Small intestine (tissue), 7 donors: ENCODE results near the gene ANKRD52. TPM values are rescaled to one million over a fixed set of nuclear protein-coding genes. Genes with fewer than 3 reads are reported as not detected.

ENCODE experiments used
- DNase-seq, 2 donors: peaks; one replicate each; pipeline versions ENCODE4 v3.0.0 to v3.0.0-alpha.2; 2013
- FAIRE-seq: peaks from 2 replicates; lab custom pipeline; 2012; peaks lifted over from hg19 to GRCh38; lab: Jason Lieb, UNC
- H3K27ac ChIP-seq, 3 donors: one replicate each; pipeline ENCODE4 v1.5.1; 2013; ENCODE audit warnings: low read length in 2 of 3, mild to moderate bottlenecking in 2 of 3, control low read depth in 1 of 3, inconsistent platforms in 1 of 3, low read depth in 1 of 3, moderate library complexity in 1 of 3
- H3K27me3 ChIP-seq, 3 donors: one replicate each; pipeline ENCODE4 v1.6.1; 2013; ENCODE audit warnings: low read length in 3 of 3, inconsistent platforms in 1 of 3; ENCODE audit not compliant: control insufficient read depth in 3 of 3, insufficient read depth in 3 of 3
- H3K36me3 ChIP-seq, 3 donors: one replicate each; pipeline ENCODE4 v1.6.1; 2013; ENCODE audit warnings: low read length in 3 of 3, inconsistent platforms in 1 of 3, low read depth in 1 of 3, mild to moderate bottlenecking in 1 of 3, moderate library complexity in 1 of 3; ENCODE audit not compliant: control insufficient read depth in 3 of 3, insufficient read depth in 2 of 3
- H3K4me1 ChIP-seq, 3 donors: one replicate each; pipeline ENCODE4 v1.6.1; 2013; ENCODE audit warnings: low read length in 2 of 3, inconsistent platforms in 1 of 3, low read depth in 1 of 3, mild to moderate bottlenecking in 1 of 3, moderate library complexity in 1 of 3; ENCODE audit not compliant: control insufficient read depth in 3 of 3, insufficient read depth in 2 of 3
- H3K4me3 ChIP-seq, 3 donors: one replicate each; pipeline ENCODE4 v1.5.1; 2013; ENCODE audit warnings: low read length in 3 of 3, control low read depth in 1 of 3, inconsistent platforms in 1 of 3, low read depth in 1 of 3, mild to moderate bottlenecking in 1 of 3, moderate library complexity in 1 of 3
- H3K9me3 ChIP-seq, 2 donors: one replicate each; pipeline ENCODE4 v1.6.1; 2013; ENCODE audit warnings: low read depth in 1 of 2, low read length in 1 of 2; ENCODE audit not compliant: control insufficient read depth in 2 of 2, insufficient read depth in 1 of 2
- WGBS, 3 donors: extraction: QIAGEN DNeasy Blood & Tissue Kit; methylation state at CpG; one replicate each; pipeline ENCODE4 v1.1.7; 2013; 5-methylcytosine and 5-hydroxymethylcytosine counted together
- polyA plus RNA-seq, 4 donors: library from polyadenylated mRNA; stranded (reverse) in 3 of 4; unstranded in 1 of 4; fragments of 200-250 nt in 3 of 4; fragments of 120-200 nt in 1 of 4; gene quantifications; one replicate each; pipeline versions ENCODE4 v1.2.1 to v1.2.3, GENCODE V29; 2013
- donor health status: healthy with polysubstance abuse.
- donor health status: control.
- donor health status: control.
- donor health status: Bipolar disorder and iron deficiency.
- donor health status: healthy.

The ANKRD52 gene
- polyA plus RNA-seq, 4 donors: 5.1 to 23.9 (median 10.3) TPM

GRCh38 chr12:56208006-56208405 is 50.2 kb downstream of the ANKRD52 start:
- H3K27me3 ChIP-seq: no peaks in the 10 kb centered on the region
- H3K9me3 ChIP-seq: no peaks in the 10 kb centered on the region
- H3K36me3 ChIP-seq: peaks cover 8 to 56% (median 14%) of the 10 kb centered on the region in 3 donors
- FAIRE-seq (no peak), DNase-seq (peak in 1 of 2 donors; percentile 31)
- no peaks in the 10 kb centered on the region for H3K4me1 ChIP-seq
- no peak overlapping the region for H3K4me3 ChIP-seq
- WGBS, 3 donors: 84 to 86% (median 86%) methylated on average over 6 of the region's 6 CpGs
- no peak overlapping the region for H3K27ac ChIP-seq

- Histone ChIP-seq H3K4me1 (peaks cover 0 to 6% (median 0%) of the 10 kb centered on the region in 3 donors), H3K4me3 (no peak overlapping the region), H3K27me3 (no peaks in the 10 kb centered on the region), H3K27ac (no peak overlapping the region), H3K9me3 (no peaks in the 10 kb centered on the region), H3K36me3 (peaks cover 2 to 44% (median 10%) of the 10 kb centered on the region in 3 donors)
- WGBS, 3 donors: 54 to 60% (median 59%) methylated on average over 14 of the region's 14 CpGs
- DNase-seq (peak; percentile 72 to 75), FAIRE-seq (no peak)
Measured at GRCh38 chr12:56206452-56207166, 51.6 kb downstream of the ANKRD52 start.

GRCh38 chr12:56205445-56205844 is 52.7 kb downstream of the ANKRD52 start:
- FAIRE-seq: no peak

GRCh38 chr12:56204275-56204674 is 53.9 kb downstream of the ANKRD52 start:
- H3K4me1 ChIP-seq: peaks cover 0 to 6% (median 0%) of the 10 kb centered on the region in 3 donors
- FAIRE-seq: no peak

More at GRCh38 chr12:56205445-56205844, 52.7 kb downstream of the ANKRD52 start:
- Histone ChIP-seq H3K27ac (no peak overlapping the region), H3K27me3 (no peaks in the 10 kb centered on the region), H3K9me3 (no peaks in the 10 kb centered on the region), H3K36me3 (peaks cover 0 to 37% (median 10%) of the 10 kb centered on the region in 3 donors), H3K4me3 (no peak overlapping the region), H3K4me1 (peaks cover 0 to 6% (median 0%) of the 10 kb centered on the region in 3 donors)
- DNase-seq: no peak

GRCh38 chr12:56202838-56203237 is 55.3 kb downstream of the ANKRD52 start:
- FAIRE-seq: no peak
- WGBS, 3 donors: 56 to 71% (median 66%) methylated on average over 2 of the region's 2 CpGs

More at GRCh38 chr12:56204275-56204674, 53.9 kb downstream of the ANKRD52 start:
- Histone ChIP-seq H3K27ac (no peak overlapping the region), H3K9me3 (no peaks in the 10 kb centered on the region), H3K36me3 (peaks cover 0 to 31% (median 5%) of the 10 kb centered on the region in 3 donors), H3K27me3 (no peaks in the 10 kb centered on the region), H3K4me3 (no peak overlapping the region)
- no peak for DNase-seq

GRCh38 chr12:56202366-56202765 is 55.8 kb downstream of the ANKRD52 start:
- 8 to 35% (median 29%) methylated on average over 1 of the region's 1 CpG for WGBS, 3 donors
- no peak for FAIRE-seq

More at GRCh38 chr12:56202838-56203237, 55.3 kb downstream of the ANKRD52 start:
- no peaks in the 10 kb centered on the region for H3K27me3 ChIP-seq
- no peaks in the 10 kb centered on the region for H3K9me3 ChIP-seq
- no peak overlapping the region for H3K4me3 ChIP-seq
- H3K4me1 ChIP-seq: peaks cover 0 to 6% (median 0%) of the 10 kb centered on the region in 3 donors
- no peak for DNase-seq
- peaks cover 0 to 20% (median 5%) of the 10 kb centered on the region in 3 donors for H3K36me3 ChIP-seq
- peak overlapping the region in 1 of 3 donors; percentile 17 for H3K27ac ChIP-seq

GRCh38 chr12:56198836-56199235 is 59.3 kb downstream of the ANKRD52 start:
- no peaks in the 10 kb centered on the region for H3K36me3 ChIP-seq
- DNase-seq: no peak
- H3K4me1 ChIP-seq: peaks cover 0 to 6% (median 0%) of the 10 kb centered on the region in 3 donors
- H3K27me3 ChIP-seq: no peaks in the 10 kb centered on the region
- no peak overlapping the region for H3K27ac ChIP-seq
- H3K9me3 ChIP-seq: no peaks in the 10 kb centered on the region
- 62 to 88% (median 74%) methylated on average over 1 of the region's 1 CpG for WGBS, 3 donors
- H3K4me3 ChIP-seq: no peak overlapping the region
- FAIRE-seq: no peak

More at GRCh38 chr12:56202366-56202765, 55.8 kb downstream of the ANKRD52 start:
- Histone ChIP-seq H3K4me1 (peaks cover 0 to 6% (median 0%) of the 10 kb centered on the region in 3 donors), H3K9me3 (no peaks in the 10 kb centered on the region), H3K36me3 (peaks cover 0 to 17% (median 4%) of the 10 kb centered on the region in 3 donors), H3K27ac (peak overlapping the region in 1 of 3 donors; percentile 17), H3K4me3 (no peak overlapping the region), H3K27me3 (no peaks in the 10 kb centered on the region)
- peak; percentile 19 to 42 for DNase-seq

- no peak for FAIRE-seq
- 86 to 91% (median 89%) methylated on average over 9 of the region's 9 CpGs for WGBS, 3 donors
Measured at GRCh38 chr12:56197921-56198635, 60.1 kb downstream of the ANKRD52 start.

More at GRCh38 chr12:56197921-56198635, 60.1 kb downstream of the ANKRD52 start:
- H3K4me1 ChIP-seq: peaks cover 0 to 6% (median 0%) of the 10 kb centered on the region in 3 donors
- DNase-seq: no peak
- no peaks in the 10 kb centered on the region for H3K36me3 ChIP-seq
- H3K4me3 ChIP-seq: no peak overlapping the region
- H3K27me3 ChIP-seq: no peaks in the 10 kb centered on the region
- no peaks in the 10 kb centered on the region for H3K9me3 ChIP-seq
- no peak overlapping the region for H3K27ac ChIP-seq
